Activated CD8-positive, alpha-beta T cell treated with anti-CD3 and anti-CD28 coated beads, Interleukin-2, amount 10 ng/mL, durations not matched to agents 7 days and 5 days (primary cell): ENCODE results near the gene ATP5ME. TPM values are rescaled to one million over a fixed set of nuclear protein-coding genes. Genes with fewer than 3 reads are reported as not detected.

Source experiments
- ATAC-seq: fragments of 150-1000 bp; cut with Tn5 transposase; one replicate; pipeline ENCODE4 v1.10.0; 2021; ENCODE audit warnings: moderate library complexity
- CTCF ChIA-PET: fragments of 350-600 bp; sonication (Branson Sonifier 250); formaldehyde crosslinking; loops from one replicate; lab custom pipeline; 2021; ENCODE audit warnings: antibody characterized with exemption; lab: Charles Lee
- POLR2A ChIA-PET: fragments of 350-600 bp; sonication (Branson Sonifier 250); formaldehyde crosslinking; loops from one replicate; lab custom pipeline; 2021; ENCODE audit warnings: antibody characterized with exemption; lab: Charles Lee
- DNase-seq: peaks from one replicate; pipeline ENCODE4 v3.0.0-alpha.2; 2020
- H3K27ac Mint-ChIP-seq: one replicate; pipeline ENCODE4 v1.8.0; 2021; ENCODE audit warnings: mild to moderate bottlenecking, mixed read lengths
- H3K27me3 Mint-ChIP-seq: one replicate; pipeline ENCODE4 v1.8.0; 2021; ENCODE audit warnings: low read depth, mixed read lengths
- H3K36me3 Mint-ChIP-seq: one replicate; pipeline ENCODE4 v1.8.0; 2021; ENCODE audit warnings: low read depth, mixed read lengths
- H3K4me1 Mint-ChIP-seq: one replicate; pipeline ENCODE4 v1.8.0; 2021; ENCODE audit warnings: low read depth, mixed read lengths
- H3K4me3 Mint-ChIP-seq: one replicate; pipeline ENCODE4 v1.8.0; 2021; ENCODE audit warnings: mild to moderate bottlenecking, mixed read lengths
- H3K9me3 Mint-ChIP-seq: one replicate; pipeline ENCODE4 v1.8.0; 2022; ENCODE audit warnings: mixed read lengths; ENCODE audit not compliant: insufficient read depth
- total RNA-seq, 2 experiments: library from RNA; stranded (reverse); gene quantifications; one replicate each; pipeline ENCODE4 v1.2.3, GENCODE V29; 2021

Gene ATP5ME
- total RNA-seq, 2 experiments from 2014 or later = 243 to 267 TPM

DNA sequence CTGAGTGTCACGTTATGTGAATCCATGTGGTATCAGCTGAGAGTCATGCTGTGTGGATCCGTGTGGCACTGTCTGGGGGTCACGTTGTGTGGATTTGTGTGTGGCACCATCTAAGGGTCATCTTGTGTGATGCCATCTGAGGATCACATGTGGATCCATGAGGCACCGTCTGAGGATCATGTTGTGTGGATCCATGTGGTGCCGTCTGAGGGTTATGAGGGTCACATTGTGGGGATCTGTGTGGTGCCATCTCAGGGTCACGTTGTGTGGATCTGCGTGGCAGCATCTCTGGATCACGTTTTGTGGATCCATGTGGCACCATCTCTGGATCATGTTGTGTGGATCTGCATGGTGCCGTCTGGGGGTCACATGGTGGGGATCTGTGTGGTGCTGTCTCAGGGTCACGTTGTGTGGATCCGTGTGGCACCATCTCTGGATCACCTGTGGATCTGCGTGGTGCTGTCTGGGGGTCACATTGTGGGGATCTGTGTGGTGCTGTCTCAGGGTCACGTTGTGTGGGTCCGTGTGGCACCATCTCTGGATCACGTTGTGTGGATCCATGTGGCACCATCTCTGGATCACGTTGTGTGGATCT, 41.8 kb downstream of the ATP5ME start:
- no peaks in the 10 kb centered on the region for H3K4me1 Mint-ChIP-seq
- no peaks in the 10 kb centered on the region for H3K36me3 Mint-ChIP-seq
- no peak overlapping the region for H3K4me3 Mint-ChIP-seq
- no peak for DNase-seq
- no peaks in the 10 kb centered on the region for H3K9me3 Mint-ChIP-seq
- ChIA-PET CTCF (no interaction called here), POLR2A (no interaction called here)
- no peaks in the 10 kb centered on the region for H3K27me3 Mint-ChIP-seq
- ATAC-seq = no peak
- H3K27ac Mint-ChIP-seq = no peak overlapping the region

DNA sequence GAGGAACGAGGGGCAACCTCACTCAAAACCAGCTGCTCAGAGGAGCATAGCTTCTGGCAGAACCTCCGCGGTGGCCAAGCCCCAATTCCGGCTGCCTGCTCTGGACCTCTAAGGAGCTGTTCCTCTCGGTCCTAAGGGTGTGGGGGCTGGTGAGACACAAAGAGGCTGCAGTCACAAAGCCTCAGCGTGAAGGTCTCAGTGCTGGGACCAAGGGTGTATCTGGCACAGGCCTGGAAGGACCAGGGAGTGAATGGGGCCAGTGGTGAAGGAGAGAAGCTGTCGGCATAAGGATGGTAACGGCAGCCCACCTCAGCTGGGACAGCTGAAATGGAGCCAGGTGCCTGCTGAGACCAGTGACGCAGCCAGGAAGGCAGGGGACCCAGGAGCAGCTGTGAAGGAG, 43.4 kb downstream of the ATP5ME start:
- DNase-seq = no peak
- Mint-ChIP-seq H3K27me3 (no peaks in the 10 kb centered on the region), H3K4me1 (no peaks in the 10 kb centered on the region), H3K9me3 (no peaks in the 10 kb centered on the region), H3K4me3 (no peak overlapping the region), H3K27ac (no peak overlapping the region), H3K36me3 (no peaks in the 10 kb centered on the region)
- no peak for ATAC-seq
- ChIA-PET POLR2A (no interaction called here), CTCF (no interaction called here)

DNA sequence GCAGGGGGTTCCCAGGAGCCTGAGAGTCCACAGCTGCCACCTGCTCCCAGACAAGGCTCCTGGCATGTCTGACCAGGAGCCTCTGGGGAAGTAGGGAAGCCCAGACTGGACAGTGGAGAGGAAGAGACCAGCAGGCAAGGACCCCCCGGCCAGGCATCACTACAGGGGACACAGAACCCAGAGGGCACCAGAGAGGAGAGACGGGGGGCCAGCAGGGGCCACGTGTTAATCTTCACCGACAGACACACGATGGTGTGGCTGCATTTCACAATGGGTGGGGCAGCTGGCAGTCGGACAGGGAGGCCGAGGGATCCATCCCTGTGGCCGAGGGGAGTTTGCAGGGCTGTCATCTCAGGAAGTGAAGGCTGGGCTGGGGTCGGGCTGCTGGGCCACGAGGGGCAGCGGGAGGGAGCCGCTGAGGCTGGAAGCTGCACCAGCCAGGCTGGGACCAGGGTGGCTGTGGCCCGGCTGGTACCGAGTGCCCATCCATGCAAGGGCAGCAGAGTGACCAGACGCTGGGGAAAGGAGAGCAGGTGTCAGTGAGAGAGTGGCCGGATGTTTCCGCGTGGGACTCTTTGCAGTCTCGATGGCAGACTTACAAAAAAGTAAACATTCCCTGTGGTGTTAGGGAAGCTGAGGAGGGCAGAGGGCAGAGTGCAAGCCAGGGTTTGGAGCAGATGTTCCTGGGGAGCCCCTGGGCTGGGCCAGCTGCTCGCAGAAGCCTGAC, 44.0 kb downstream of the ATP5ME start:
- no peak for DNase-seq
- CTCF ChIA-PET = no interaction called here
- Mint-ChIP-seq H3K27ac (no peak overlapping the region), H3K4me3 (no peak overlapping the region), H3K27me3 (no peaks in the 10 kb centered on the region), H3K9me3 (no peaks in the 10 kb centered on the region), H3K4me1 (no peaks in the 10 kb centered on the region), H3K36me3 (no peaks in the 10 kb centered on the region)
- ATAC-seq = no peak
- POLR2A ChIA-PET = no interaction called here

DNA sequence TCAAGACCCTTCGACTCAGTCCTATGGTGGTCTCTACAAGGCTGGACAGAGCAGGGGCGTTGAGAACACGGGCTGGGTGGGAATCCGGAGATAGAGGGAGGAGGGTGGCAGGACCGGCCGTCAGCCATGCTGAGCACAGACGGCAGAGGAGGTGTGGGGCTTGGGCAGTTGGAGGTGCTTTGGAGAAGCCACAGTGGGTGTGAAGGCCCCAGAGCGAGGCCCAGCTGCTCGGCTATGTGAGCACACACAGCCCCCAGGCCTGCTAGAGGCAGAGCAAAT, 44.5 kb downstream of the ATP5ME start:
- no peaks in the 10 kb centered on the region for H3K36me3 Mint-ChIP-seq
- ChIA-PET POLR2A (no interaction called here), CTCF (no interaction called here)
- no peak overlapping the region for H3K4me3 Mint-ChIP-seq
- ATAC-seq = no peak
- no peaks in the 10 kb centered on the region for H3K27me3 Mint-ChIP-seq
- no peaks in the 10 kb centered on the region for H3K4me1 Mint-ChIP-seq
- no peak for DNase-seq
- H3K27ac Mint-ChIP-seq = no peak overlapping the region
- no peaks in the 10 kb centered on the region for H3K9me3 Mint-ChIP-seq

DNA sequence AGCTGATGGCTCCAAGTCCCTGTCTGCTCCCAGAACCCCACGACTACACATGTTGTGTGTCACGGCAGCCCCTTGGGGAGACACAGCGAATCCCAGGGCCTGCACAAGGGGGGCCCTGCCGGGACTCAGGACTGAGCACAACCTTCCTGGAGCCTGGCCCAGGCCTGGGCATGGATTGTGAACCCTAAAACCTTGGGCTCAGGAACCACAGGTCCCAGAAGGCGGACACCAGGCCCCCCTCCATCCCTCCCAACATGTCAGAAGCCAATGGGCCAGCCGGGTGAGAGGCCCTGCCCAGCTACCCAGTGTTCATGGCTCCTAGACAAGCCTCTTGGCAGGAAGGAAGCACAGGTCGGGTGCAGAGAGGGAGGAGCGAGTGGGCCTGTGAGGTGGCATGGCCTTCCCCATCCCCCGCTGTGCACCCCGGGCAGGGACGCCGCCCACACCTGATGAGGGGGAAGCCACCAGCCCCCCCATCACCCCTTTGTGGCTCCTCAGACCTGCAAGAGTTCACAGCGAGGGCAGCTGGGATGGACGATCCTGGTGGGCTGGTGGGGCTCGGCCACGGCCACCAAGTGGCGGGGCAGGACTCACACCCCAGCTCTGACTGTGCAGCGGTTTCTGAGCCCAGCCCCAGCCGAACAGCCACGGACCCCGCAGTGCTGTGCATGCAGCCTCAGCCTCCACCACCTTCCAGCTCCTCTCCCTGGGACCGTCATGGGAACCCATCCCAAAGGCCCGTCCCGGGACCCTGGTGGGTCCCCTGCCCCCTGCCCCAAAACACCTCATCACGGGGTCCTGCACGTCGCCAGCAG, 45.0 kb downstream of the ATP5ME start:
- DNase-seq = no peak
- H3K9me3 Mint-ChIP-seq = no peaks in the 10 kb centered on the region
- CTCF ChIA-PET = no interaction called here

DNA sequence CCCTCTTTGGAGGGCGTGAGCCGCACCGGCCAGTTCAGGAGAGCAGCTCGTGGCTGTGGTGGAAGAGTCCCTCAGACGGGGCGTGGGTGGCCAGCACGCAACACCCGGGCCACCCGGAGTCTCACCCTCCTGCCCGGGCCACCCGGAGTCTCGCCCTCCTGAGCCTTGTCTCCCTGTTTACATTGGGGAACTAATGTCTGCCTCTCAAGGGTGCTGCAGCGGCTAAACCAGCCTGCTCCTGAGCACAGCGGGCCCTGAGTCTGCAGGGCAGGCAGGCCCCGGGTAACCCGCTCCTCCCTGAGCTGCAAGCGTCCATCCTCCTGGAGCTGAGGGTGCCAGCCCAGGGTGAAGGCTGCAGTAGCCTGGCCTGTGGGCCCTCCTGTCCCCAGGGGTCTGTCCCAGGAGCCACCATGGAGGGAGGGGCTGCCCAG, 45.8 kb downstream of the ATP5ME start:
- no peaks in the 10 kb centered on the region for H3K27me3 Mint-ChIP-seq
- ATAC-seq = no peak
- CTCF ChIA-PET = no interaction called here
- H3K4me3 Mint-ChIP-seq = no peak overlapping the region
- H3K4me1 Mint-ChIP-seq = no peaks in the 10 kb centered on the region
- no peaks in the 10 kb centered on the region for H3K36me3 Mint-ChIP-seq
- H3K9me3 Mint-ChIP-seq = no peaks in the 10 kb centered on the region
- H3K27ac Mint-ChIP-seq = no peak overlapping the region
- POLR2A ChIA-PET = no interaction called here
- DNase-seq = no peak

More for the DNA sequence above, 45.0 kb downstream of the ATP5ME start:
- Mint-ChIP-seq H3K4me1 (no peaks in the 10 kb centered on the region), H3K27ac (no peak overlapping the region), H3K36me3 (no peaks in the 10 kb centered on the region), H3K4me3 (no peak overlapping the region), H3K27me3 (no peaks in the 10 kb centered on the region)
- POLR2A ChIA-PET = no interaction called here
- ATAC-seq = no peak

DNA sequence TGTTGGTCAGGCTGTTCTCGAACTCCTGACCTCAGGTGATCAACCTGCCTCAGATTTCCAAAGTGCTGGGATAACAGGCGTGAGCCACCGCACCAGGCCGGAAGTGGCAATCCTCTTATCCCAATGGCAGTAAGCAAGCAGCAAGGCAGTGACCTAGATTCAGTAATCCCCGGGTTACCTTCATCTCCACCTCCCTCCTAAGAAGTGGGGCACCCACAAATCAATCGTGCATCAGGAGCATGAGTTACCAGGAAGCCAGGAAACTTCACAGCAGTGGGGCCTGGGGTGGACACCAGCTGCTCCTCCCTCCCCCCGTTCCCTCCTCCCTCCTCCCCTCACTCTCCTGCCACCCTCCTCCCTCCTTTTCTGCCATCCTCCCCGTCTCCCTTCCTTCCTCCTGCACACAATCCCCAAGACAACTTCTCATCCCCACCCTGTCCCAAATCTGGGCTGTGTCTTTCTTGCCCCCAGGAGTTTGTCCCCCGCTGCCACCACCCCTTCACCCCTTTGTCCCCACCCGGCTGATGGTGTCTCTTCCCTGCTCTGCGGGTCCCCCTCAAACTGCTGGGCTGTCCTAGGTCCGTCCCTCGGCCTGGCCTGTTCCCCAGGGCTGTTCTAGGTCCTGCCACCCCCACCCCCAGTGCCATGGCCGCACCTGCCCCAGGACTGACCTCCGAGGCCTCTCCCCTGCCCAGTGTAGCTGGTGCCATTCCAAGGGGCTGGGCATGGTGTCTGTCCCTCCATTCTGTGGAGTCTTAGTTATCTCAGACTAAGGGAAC, 46.5 kb downstream of the ATP5ME start:
- POLR2A ChIA-PET = no interaction called here
- ATAC-seq = no peak
- H3K36me3 Mint-ChIP-seq = no peaks in the 10 kb centered on the region
- H3K4me1 Mint-ChIP-seq = no peaks in the 10 kb centered on the region
- CTCF ChIA-PET = no interaction called here
- no peaks in the 10 kb centered on the region for H3K27me3 Mint-ChIP-seq
- no peak overlapping the region for H3K4me3 Mint-ChIP-seq
- no peak for DNase-seq
- no peak overlapping the region for H3K27ac Mint-ChIP-seq
- no peaks in the 10 kb centered on the region for H3K9me3 Mint-ChIP-seq

DNA sequence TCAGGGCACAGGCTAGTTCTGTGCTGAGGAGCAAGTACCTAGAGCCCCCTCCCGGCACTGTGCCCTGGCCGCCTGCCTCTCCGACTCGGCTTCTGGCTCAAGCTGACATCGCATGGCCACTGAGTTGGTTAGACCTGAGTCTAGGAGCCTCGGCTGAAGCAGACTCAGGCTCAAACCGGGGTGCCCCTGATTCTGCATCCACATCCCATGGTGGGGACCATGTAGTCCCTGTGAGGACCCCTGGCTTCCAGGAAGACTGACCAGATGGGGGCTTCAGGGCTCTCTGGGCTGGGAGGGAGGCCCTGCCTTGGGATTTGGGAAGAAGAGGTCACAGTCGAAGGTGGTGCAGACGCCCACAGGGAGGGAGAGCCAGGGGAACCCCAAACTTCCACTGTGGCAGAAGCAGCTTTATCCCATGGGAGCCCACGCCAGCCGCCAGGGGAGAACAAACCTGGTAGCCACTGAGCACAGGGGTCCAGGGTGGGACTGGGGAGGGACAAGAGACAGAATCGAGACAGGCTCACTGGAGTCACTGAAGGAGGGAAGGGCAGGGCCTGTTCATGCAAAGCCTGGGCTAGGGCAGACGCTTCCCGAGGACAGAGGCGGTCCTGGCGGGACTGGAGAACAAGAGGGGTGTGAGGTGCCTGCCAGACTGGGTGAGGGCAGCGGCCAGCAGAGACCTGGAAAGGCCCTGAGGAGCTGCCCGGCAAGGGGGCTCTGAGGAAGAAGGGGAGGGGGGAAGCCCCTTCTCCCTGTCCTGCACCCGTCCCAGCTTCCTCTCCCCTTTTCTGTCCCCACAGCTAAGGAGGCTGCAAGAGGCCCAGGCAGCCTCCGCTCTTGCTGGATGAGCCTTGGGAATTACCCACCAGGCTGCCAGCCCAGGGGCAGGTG, 47.6 kb downstream of the ATP5ME start:
- no peaks in the 10 kb centered on the region for H3K9me3 Mint-ChIP-seq
- H3K36me3 Mint-ChIP-seq = no peaks in the 10 kb centered on the region
- ChIA-PET POLR2A (no interaction called here), CTCF (no interaction called here)
- DNase-seq (no peak), ATAC-seq (no peak)
- no peaks in the 10 kb centered on the region for H3K4me1 Mint-ChIP-seq
- H3K27me3 Mint-ChIP-seq = no peaks in the 10 kb centered on the region
- no peak overlapping the region for H3K4me3 Mint-ChIP-seq
- H3K27ac Mint-ChIP-seq = no peak overlapping the region

DNA sequence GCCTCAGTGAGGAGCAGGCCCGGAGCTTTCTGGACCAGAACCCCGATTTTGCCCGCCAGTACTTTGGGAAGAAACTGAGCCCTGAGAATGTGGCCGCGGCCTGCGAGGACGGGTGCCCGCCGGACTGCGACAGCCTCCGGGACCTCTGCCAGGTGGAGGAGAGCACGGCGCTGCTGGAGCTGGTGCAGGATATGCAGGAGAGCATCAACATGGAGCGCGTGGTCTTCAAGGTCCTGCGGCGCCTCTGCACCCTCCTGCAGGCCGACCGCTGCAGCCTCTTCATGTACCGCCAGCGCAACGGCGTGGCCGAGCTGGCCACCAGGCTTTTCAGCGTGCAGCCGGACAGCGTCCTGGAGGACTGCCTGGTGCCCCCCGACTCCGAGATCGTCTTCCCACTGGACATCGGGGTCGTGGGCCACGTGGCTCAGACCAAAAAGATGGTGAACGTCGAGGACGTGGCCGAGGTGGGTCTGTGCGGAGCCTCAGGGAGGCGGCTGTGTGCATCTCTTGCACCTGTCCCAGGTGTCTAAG, 48.4 kb downstream of the ATP5ME start:
- ATAC-seq (no peak), DNase-seq (no peak)
- Mint-ChIP-seq H3K4me3 (no peak overlapping the region), H3K27ac (no peak overlapping the region), H3K4me1 (no peaks in the 10 kb centered on the region), H3K36me3 (no peaks in the 10 kb centered on the region), H3K27me3 (no peaks in the 10 kb centered on the region), H3K9me3 (no peaks in the 10 kb centered on the region)
- POLR2A ChIA-PET = no interaction called here
- CTCF ChIA-PET = no interaction called here

DNA sequence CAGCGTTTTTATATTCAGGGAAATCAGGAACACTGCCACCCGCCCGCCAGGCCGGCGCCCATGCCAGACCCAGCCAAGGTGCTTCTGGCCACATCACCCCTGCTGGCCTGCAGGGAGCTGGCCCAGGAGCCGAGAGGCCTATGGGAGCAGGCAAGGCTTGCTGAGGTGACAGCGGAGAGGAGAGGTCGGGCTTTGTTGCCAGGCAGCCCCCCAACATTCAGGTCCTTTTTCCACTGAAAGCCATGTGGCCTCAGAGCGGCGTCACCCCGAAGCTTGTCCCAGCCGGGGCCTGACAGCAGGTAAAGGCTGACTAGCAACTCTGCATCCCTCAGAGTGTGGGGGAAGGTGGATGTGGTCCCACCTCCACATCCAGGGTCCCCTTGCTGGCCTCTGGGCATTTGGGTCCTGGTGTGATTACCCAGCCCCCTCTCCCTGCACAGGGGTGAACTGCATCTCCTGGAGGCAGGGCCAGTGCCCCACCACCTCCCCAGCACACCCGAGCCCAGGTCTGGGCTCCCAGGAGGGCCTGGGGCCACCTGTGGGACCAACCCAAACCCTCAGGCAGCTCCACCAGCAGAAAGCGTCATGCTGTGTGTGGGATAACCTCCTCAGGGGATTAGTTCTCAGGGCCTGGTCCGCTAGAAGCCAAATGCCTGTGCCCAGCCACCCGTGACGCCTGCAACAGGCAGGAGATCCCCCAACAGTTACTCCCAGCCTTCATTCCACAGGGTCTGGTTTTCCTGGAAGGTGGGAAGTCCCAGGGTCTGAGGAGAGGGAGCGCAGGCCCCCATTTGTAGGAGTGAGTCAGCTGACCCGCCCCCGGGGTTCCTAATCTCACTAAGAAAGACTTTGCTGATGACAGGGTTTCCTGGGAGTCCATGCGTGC, 49.1 kb downstream of the ATP5ME start, which contains the start of gene PDE6B:
TSS of gene PDE6B (plus strand) at position 869 of the 886 bp plus-strand sequence. CDS start 54 bp downstream, outside the sequence.
- ATAC-seq (no peak), DNase-seq (no peak)
- CTCF ChIA-PET = no interaction called here
- Mint-ChIP-seq H3K27me3 (no peaks in the 10 kb centered on the region), H3K9me3 (no peaks in the 10 kb centered on the region), H3K4me1 (no peaks in the 10 kb centered on the region), H3K27ac (no peak within 1 kb of the TSS), H3K4me3 (no peak within 1 kb of the TSS), H3K36me3 (no peaks in the 10 kb centered on the region)
- POLR2A ChIA-PET = no interaction called here
